Measurements from ENCODE around the gene IL1RL1.

DNA sequence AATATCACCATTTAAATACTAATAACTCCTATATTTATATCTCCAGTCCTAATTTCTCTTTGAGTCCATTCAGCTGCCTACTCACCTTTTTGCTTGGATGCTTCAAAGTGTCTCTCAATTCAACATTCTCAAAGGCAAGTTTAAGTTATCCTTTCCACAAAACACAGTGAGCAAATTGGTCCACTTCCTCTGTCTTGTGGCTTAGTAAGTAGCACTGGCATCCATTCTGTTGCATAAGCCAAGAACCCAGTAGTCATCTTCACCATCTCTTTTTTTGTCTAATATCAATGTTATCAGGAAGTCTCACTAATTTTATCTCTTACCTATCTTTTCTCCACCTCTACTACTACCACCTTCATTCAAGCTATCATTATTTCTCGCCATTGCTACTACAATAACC lies 27.4 kb upstream of the IL1RL1 start:
- TF ChIP-seq, protein P1, sequence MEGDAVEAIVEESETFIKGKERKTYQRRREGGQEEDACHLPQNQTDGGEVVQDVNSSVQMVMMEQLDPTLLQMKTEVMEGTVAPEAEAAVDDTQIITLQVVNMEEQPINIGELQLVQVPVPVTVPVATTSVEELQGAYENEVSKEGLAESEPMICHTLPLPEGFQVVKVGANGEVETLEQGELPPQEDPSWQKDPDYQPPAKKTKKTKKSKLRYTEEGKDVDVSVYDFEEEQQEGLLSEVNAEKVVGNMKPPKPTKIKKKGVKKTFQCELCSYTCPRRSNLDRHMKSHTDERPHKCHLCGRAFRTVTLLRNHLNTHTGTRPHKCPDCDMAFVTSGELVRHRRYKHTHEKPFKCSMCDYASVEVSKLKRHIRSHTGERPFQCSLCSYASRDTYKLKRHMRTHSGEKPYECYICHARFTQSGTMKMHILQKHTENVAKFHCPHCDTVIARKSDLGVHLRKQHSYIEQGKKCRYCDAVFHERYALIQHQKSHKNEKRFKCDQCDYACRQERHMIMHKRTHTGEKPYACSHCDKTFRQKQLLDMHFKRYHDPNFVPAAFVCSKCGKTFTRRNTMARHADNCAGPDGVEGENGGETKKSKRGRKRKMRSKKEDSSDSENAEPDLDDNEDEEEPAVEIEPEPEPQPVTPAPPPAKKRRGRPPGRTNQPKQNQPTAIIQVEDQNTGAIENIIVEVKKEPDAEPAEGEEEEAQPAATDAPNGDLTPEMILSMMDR (IDR thresholded peaks at IDR 0.05): no peak
- TF ChIP-seq EP300 (IDR thresholded peaks at IDR 0.05) (no peak), POLR2A (IDR thresholded peaks at IDR 0.05; ENCODE audit: low read depth) (no peak), POLR2AphosphoS5 (IDR thresholded peaks at IDR 0.05) (no peak)

Measured in esophagus muscularis mucosa (tissue), 4 donors.